ENCODE measurements around the gene ZNF439. TPM values are rescaled to one million over a fixed set of nuclear protein-coding genes. Genes with fewer than 3 reads are reported as not detected.
"Not testable (repeated sequence)": the region's sequence is repeated elsewhere in the genome, so short reads cannot be mapped to it uniquely, and the experiment has no call there.

The ZNF439 gene
- total RNA-seq, 1 experiment from 2014 or later = 4.8 TPM

DNA sequence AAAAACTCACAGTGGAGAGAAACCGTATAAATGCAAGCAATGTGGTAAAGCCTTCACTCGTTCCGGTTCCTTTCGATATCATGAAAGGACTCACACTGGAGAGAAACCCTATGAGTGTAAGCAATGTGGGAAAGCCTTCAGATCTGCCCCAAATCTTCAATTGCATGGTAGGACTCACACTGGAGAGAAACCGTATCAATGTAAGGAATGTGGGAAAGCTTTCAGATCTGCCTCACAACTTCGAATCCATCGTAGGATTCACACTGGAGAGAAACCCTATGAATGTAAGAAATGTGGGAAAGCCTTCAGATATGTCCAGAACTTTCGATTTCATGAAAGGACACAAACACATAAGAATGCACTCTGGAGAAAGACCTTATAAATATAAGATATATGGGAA, 19.7 kb downstream of the ZNF439 start:
- no peak for DNase-seq (ENCODE audit: low read depth)

DNA sequence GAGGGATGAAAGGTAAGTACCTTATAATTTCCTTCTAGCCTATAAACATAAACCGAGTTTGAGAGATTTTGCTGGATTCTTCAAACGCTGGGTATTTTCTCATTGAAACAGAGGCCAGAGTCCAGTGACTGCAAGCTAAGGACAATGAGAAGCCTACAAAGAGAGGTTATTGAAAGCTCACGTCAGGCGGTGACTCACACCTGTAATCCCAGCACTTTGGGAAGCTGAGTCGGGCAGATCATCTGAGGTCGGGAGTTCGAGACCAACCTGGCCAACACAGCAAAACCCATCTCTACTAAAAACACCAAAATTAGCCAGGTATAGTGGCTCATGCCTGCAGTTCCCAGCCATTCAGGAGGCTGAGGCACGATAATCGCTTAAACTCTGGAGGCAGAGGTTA, 24.1 kb downstream of the ZNF439 start:
- DNase-seq (ENCODE audit: low read depth) = no peak

DNA sequence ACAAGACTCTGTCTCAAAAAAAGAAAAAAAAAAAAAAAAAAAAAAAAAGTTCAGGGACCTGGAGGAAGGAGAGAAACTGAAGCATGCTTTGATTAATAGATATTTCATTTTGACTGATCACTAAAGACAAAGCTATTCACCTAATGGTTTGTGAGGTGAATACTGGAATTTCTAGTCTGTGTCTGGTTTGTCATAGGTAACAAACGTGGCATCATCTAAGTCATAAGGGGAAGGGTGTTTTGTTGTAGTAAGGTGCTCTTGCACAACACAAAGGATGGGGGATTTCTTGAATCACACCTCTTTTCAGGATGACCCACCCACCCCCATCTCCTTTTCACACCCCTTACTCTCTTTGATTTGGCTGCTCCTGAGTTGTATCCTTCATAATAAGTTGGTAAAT, 25.2 kb downstream of the ZNF439 start:
- no peak for DNase-seq (ENCODE audit: low read depth)

DNA sequence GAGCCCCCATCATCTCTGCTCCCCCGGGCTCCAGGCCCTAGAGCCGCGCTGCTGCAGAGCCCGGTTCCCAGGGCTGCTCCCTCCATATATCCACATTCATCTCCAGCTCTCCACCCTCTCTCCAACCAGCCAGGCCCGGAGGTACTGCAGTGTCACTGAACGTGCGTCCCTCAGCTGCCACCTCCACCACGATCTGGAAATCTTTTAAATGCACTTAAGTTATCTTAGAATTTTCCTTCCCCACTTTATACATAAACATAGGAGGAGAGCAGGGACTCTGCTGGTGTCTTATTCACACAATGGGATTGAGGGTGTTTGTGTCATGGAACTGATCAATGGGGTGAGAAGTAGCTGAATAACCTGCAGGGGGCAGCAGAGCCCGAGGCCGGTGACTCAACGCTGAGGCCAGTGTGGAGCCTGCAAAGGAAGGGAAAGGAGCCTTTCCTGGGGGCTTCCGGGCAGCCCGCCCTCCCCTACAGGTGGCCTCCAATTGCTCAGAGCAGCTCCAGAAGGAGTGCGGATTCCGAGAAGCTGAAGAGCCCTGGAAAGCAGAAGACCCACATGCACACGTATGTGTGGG, 31.3 kb downstream of the ZNF439 start:
- peak; percentile 47 for DNase-seq (ENCODE audit: low read depth)

DNA sequence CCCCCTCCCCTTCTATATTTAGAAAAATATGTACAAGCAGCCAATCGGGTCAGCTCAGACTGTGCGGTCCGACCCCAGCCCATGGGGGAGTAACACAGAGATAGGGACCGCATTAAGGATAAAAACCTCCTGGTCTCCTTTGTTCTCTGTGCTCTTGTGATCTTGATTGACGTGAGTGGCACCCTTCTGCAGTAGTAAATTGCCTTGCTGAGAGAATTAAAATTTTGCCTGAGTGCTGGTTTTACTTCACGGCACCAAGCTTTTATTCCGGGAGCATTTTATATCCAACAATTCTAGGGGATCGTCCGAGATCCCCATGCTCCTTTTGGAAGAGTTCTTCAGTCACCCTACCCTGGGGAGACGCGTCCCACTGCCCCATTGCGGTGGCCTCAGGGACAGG, 32.1 kb downstream of the ZNF439 start:
- DNase-seq (ENCODE audit: low read depth) = no peak

DNA sequence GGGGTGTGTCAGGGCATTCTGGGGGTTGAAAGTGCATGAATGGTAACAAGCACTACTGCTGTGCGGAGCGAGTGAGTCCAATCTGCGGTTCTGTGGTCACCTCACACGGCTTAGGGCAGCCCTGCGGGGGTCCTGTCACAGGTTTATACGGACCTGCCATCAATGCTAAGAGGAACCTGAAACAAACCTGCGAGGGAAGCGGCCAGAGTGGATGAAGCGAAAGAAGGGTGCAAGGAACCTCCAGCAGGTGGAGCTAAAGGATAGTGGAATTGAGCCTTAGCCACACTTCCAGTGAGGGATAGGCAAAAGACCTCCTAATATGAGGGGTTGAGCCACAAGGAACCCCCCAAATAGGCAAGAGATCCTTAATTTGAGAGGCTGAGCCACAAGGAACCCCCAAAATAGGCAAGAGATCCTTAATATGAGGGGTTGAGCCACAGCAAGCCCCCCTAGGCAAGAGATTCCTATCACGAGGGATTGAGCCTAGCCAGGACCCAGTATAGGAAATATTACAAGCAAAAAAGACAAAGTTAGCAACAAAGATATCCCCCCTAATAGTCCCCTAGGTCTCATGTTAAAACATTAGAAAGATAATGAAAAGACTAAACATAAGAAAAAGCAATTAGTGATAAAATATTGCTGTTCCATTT, 32.8 kb downstream of the ZNF439 start:
- peak; percentile 68 for DNase-seq (ENCODE audit: low read depth)

DNA sequence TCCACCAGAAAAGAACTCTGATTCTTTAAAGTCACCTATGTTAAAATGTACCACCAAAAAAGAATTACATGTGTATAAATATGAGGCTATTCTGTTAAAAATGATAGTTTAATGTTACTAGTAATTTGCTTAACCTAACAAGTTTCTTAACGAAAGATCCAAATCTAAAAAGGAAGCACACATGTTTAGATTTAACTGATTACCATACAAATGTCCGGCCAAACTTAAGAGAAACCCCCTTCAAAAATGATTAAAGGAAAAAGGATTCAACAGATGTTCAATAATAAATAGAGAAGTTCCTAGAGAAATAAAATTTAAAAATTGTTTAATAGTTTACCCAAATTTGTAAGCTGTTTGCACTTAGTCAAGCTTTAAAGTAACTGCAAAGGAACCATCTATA, 34.1 kb downstream of the ZNF439 start:
- DNase-seq (ENCODE audit: low read depth) = no peak

DNA sequence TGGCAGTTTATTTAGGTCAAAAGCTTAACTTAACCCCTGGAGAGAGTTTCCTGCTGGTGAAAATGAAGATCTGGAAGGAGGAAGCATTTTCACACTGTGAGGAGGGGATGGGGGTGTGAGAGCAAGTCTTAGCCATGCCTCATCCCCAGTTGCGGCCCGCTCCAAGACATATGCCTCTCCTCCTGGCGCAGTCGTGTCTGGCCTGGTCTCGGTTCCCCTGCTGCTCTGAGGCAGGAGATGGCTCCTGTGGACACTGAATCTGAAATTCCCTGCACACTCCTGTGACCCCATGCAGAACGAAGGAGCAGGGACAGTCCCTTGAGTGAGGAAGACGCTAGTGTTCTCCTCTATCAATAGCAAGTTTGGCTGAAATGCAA, 38.7 kb downstream of the ZNF439 start:
- DNase-seq (ENCODE audit: low read depth) = no peak

DNA sequence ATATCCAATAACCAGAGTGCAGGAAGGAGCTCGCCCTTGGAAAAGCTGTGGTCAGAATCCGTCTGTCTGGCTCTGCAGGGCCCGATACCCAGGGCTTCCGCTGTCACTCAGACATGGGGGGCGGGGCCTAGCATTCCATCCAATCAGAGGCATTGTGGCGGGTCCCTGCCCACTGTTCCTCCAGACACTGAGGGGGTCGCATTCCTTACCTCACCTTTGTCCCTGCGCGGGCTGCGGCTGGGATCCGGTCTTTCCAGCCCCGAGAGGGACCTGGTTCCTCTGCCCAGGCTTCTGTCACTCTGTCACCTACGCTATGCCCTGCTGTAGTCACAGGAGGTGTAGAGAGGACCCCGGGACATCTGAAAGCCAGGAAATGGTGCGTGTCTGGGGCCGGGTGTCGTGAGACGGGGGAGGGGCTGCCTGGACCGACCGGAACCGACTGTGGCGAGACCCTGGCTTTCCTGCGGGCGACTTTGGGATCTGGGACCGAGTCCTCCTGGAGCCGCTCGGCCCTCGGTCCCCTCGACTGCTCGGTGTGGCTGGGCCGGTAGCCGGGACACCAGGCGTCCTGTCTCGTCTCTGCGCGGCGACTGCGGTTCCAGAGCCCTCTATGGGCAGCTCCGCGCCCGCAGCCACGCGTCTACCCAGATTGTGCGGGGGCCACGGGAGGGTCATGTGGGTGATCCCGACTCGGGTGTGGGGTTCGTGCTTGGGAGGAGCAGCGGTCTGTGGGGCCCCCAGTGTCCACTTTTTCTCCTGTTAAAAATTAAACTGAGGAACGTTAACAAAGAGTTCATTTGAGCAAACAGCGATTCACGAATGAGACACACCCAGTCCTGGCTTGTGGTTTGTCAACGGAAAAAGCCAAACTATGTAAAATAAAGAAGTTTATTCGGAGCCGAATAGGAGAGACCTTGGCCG, 39.3 kb downstream of the ZNF439 start, which contains the start of gene ZNF69:
Gene ZNF69 (plus strand): TSS at position 172 of the 921 bp plus-strand sequence. CDS start 142 bp downstream, at position 314.
- DNase-seq (ENCODE audit: low read depth) = peak; percentile 90

DNA sequence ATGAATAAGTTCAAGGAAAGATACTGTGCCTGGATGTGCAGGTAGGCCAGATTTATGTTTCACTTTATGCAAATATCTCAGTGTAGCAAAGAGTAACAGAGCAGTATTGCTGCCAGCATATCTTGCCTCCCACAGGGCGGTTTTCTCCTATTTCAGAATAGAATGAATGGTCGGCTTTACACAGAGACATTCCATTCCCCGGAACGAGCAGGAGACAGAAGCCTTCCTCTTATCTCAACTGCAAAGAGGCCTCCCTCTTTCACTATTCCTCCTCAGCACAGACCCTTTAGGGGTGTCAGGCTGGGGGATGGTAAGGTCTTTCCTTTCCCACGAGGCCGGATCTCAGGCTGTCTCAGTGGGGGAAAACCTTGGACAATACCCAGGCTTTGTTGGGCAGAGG, 41.4 kb downstream of the ZNF439 start:
- not testable (repeated sequence) for DNase-seq (ENCODE audit: low read depth)

DNA sequence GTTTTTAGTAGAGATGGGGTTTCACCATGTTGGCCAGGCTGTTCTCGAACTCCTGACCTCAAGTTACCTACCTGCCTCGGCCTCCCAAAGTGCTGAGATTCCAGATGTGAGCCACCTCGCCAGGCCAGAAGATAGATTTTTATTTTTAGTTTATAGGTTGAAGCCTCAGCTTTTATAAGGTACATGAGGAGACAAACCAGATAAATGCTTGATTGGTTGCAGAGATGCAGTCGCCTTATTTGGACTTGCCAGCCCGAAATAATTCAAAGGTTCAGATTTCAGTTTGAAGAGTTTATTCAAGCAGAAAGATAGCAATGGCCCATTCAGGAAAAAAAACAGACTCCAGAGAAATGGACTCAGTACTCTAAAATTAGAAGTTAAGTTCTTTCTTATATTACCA, 42.1 kb downstream of the ZNF439 start:
- no peak for DNase-seq (ENCODE audit: low read depth)

DNA sequence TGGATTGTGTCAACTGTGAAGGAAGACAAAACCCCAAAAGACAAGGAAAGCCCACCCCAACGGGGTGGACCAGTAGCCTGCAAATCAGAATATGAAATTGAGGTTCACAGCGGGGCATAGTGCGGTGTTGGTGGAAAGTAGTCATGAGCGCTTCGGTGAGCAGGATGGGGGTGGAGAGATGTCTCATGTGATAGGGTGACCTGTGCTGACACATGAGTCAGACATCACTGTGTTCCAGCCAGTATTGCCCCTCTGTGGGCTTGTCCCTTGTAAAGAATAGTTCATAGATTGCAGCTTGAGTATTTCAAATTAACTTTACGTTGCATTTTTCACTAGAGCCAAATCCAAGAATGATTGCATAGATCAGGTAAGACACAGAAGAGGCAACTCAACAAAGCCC, 46.3 kb downstream of the ZNF439 start:
- DNase-seq (ENCODE audit: low read depth) = no peak

DNA sequence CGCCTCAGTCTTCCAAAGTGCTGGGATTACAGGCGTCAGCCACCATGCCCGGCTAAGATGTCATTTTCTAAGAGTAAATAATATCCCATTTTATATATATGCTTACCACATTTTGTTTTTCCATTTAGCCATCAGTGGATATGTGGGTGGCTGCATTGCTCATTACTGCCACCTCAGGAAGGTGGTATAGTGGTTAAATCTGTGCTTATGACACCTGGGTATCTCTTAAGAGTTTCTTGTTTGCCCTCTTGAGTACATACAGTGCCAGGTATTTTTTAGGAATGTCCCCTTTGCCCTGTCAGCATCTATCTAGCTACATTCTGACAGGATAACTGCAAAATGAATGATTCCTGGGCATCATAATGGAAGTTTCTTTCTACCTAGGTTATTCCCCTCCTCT, 53.7 kb downstream of the ZNF439 start:
- no peak for DNase-seq (ENCODE audit: low read depth)

DNA sequence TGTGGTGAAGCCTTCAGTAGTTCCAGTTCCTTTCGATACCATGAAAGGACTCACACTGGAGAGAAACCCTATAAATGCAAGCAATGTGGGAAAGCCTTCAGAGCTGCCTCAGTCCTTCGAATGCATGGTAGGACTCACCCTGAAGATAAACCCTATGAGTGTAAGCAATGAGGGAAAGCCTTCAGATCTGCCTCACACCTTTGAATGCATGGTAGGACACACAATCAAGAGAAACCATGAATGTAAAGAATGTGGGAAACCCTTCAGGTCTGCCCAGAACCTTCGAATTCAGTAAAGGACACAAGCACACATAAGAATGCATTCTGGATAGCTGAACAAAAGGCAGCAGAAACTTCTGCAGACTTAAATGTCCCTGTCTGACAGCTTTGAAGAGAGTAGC, 57.4 kb downstream of the ZNF439 start:
- DNase-seq (ENCODE audit: low read depth) = no peak

DNA sequence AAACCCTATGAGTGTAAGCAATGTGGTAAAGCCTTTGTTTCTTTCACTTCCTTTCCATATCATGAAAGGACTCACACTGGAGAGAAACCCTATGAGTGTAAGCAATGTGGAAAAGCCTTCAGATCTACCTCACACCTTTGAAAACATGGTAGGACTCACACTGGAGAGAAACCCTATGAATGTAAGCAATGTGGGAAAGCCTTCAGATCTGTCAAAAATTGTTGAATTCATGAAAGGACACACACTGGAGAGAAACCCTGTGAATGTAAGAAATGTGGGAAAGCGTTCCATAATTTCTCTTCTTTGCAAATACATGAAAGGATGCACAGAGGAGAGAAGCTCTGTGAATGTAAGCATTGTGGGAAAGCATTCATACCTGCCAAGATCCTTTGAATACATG, 63.4 kb downstream of the ZNF439 start:
- DNase-seq (ENCODE audit: low read depth) = not testable (repeated sequence)

DNA sequence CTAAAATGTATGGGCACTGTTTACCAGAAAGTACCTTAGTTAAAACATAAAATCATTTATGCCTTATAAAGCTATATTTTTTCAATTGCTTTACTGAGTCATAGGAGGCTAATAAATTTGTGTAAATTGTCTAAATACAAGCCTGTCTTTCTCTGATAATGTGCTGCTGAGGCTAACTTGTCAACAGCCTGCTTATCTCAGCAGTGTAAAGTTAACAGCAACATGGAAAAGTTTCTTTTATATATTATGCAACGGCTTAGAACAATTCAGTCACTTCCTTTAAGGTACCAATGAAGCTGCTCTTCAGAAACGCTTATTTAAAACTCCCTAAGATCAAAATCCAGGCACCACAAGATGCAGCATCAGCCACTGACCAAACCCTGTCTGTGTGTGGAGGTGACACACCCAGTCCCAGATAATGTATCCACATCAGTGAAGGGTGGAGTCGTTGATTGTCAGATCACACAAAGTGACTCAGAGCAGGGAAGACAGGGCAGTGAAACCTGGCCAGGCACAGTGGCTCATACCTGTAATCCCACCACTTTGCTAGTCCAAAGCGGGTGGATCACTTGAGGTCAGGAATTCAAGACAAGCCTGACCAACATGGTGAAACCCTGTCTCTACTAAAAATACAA, 66.0 kb downstream of the ZNF439 start:
- not testable (repeated sequence) for DNase-seq (ENCODE audit: low read depth)

Other genes starting within 250 kb of the ZNF439 start
- 4.5 and 8.6 TPM in 2 replicates for gene ZNF823, start 109.8 kb upstream of the ZNF439 start, total RNA-seq (2014; rRNA removed; shearing (Covaris generic))
- 2.3 and 4.1 TPM in 2 replicates for gene ZNF441, start 81.7 kb upstream of the ZNF439 start, total RNA-seq (2014; rRNA removed; shearing (Covaris generic))
- 0.23 and 5.3 TPM in 2 replicates for gene ZNF491, start 50.2 kb upstream of the ZNF439 start, total RNA-seq (2014; rRNA removed; shearing (Covaris generic))
- gene ZNF440, start 34.5 kb upstream of the ZNF439 start, total RNA-seq (2014; rRNA removed; shearing (Covaris generic)) = 2.9 and 5.2 TPM in 2 replicates
- 5.2 and 7.0 TPM in 2 replicates for gene ZNF69, start 39.1 kb downstream of the ZNF439 start, total RNA-seq (2014; rRNA removed; shearing (Covaris generic))
- 5.7 and 8.7 TPM in 2 replicates for gene ZNF700, start 76.4 kb downstream of the ZNF439 start, total RNA-seq (2014; rRNA removed; shearing (Covaris generic))
- not detected in 2 replicates for gene ZNF763, start 116.3 kb downstream of the ZNF439 start, total RNA-seq (2014; rRNA removed; shearing (Covaris generic))
- 3.3 and 9.7 TPM in 2 replicates for gene ZNF433, start 187.0 kb downstream of the ZNF439 start, total RNA-seq (2014; rRNA removed; shearing (Covaris generic))
- 0.57 TPM in 1 of 2 replicates, not detected in the other for gene ZNF878, start 204.2 kb downstream of the ZNF439 start, total RNA-seq (2014; rRNA removed; shearing (Covaris generic))
- gene ZNF844, start 216.0 kb downstream of the ZNF439 start, total RNA-seq (2014; rRNA removed; shearing (Covaris generic)) = 2.4 and 4.4 TPM in 2 replicates

Measured in Daoy (cell line).